HEK293 (cell line): ENCODE measurements around the gene CHCHD1.

Experiments
- BCL11B ChIP-seq: fragments of 450-650 bp; formaldehyde crosslinking; IDR thresholded peaks from 2 replicates; pipeline ENCODE4 v1.5.1; 2016; ENCODE audit warnings: low read depth, missing biosample characterization, missing genetic modification characterization
- ELK4 ChIP-seq: IDR thresholded peaks from 2 replicates; pipeline ENCODE4 v1.6.1; 2011; ENCODE audit warnings: mild to moderate bottlenecking, low read depth, low read length, borderline replicate concordance
- FEZF1 ChIP-seq: fragments of 450-650 bp; formaldehyde crosslinking; IDR thresholded peaks from 2 replicates; pipeline ENCODE4 v1.5.1; 2016; ENCODE audit warnings: missing biosample characterization, missing genetic modification characterization
- GLI2 ChIP-seq: fragments of 450-650 bp; formaldehyde crosslinking; IDR thresholded peaks from 2 replicates; pipeline ENCODE4; 2017; ENCODE audit warnings: missing biosample characterization, missing genetic modification characterization, low read depth, borderline replicate concordance
- KLF16 ChIP-seq: fragments of 450-650 bp; formaldehyde crosslinking; IDR thresholded peaks from 2 replicates; pipeline ENCODE4 v1.5.1; 2017; ENCODE audit warnings: missing biosample characterization, missing genetic modification characterization
- KLF17 ChIP-seq: fragments of 450-650 bp; formaldehyde crosslinking; IDR thresholded peaks from 2 replicates; pipeline ENCODE4 v1.5.1; 2016; ENCODE audit warnings: missing biosample characterization, missing genetic modification characterization
- KLF8 ChIP-seq: fragments of 450-650 bp; formaldehyde crosslinking; IDR thresholded peaks from 2 replicates; pipeline ENCODE4 v1.5.1; 2016; ENCODE audit warnings: missing biosample characterization, missing genetic modification characterization
- MZF1 ChIP-seq: fragments of 450-650 bp; formaldehyde crosslinking; IDR thresholded peaks from 2 replicates; pipeline ENCODE4 v1.5.1; 2017; ENCODE audit warnings: missing biosample characterization, missing genetic modification characterization, borderline replicate concordance
- RBAK ChIP-seq: fragments of 450-650 bp; formaldehyde crosslinking; IDR thresholded peaks from 2 replicates; pipeline ENCODE4 v1.5.1; 2016; ENCODE audit warnings: missing biosample characterization, missing genetic modification characterization
- REPIN1 ChIP-seq: fragments of 450-650 bp; formaldehyde crosslinking; IDR thresholded peaks from 2 replicates; pipeline ENCODE4 v1.5.1; 2017; ENCODE audit warnings: missing biosample characterization, missing genetic modification characterization, low read depth
- REST ChIP-seq: fragments of 450-650 bp; formaldehyde crosslinking; IDR thresholded peaks from 2 replicates; pipeline ENCODE4 v1.5.1; 2016; ENCODE audit warnings: missing biosample characterization, missing genetic modification characterization
- ZBTB10 ChIP-seq: fragments of 450-650 bp; formaldehyde crosslinking; IDR thresholded peaks from 2 replicates; pipeline ENCODE4 v1.5.1; 2016; ENCODE audit warnings: missing biosample characterization, missing genetic modification characterization
- ZFP37 ChIP-seq: fragments of 450-650 bp; formaldehyde crosslinking; IDR thresholded peaks from 2 replicates; pipeline ENCODE4 v1.5.1; 2016; ENCODE audit warnings: missing biosample characterization, missing genetic modification characterization
- ZNF133 ChIP-seq: fragments of 450-650 bp; formaldehyde crosslinking; IDR thresholded peaks from 2 replicates; pipeline ENCODE4 v1.5.1; 2016; ENCODE audit warnings: missing biosample characterization, missing genetic modification characterization
- ZNF19 ChIP-seq: fragments of 450-650 bp; formaldehyde crosslinking; IDR thresholded peaks from 2 replicates; pipeline ENCODE4; 2016; ENCODE audit warnings: missing biosample characterization, missing genetic modification characterization, low read depth
- ZNF24 ChIP-seq: fragments of 450-650 bp; formaldehyde crosslinking; IDR thresholded peaks from 2 replicates; pipeline ENCODE4 v1.5.1; 2016; ENCODE audit warnings: missing biosample characterization, missing genetic modification characterization
- ZNF280D ChIP-seq: fragments of 450-650 bp; formaldehyde crosslinking; IDR thresholded peaks from 2 replicates; pipeline ENCODE4 v1.5.1; 2016; ENCODE audit warnings: missing biosample characterization, missing genetic modification characterization
- ZNF510 ChIP-seq: fragments of 450-650 bp; formaldehyde crosslinking; IDR thresholded peaks from 2 replicates; pipeline ENCODE4 v1.5.1; 2018; ENCODE audit warnings: mild to moderate bottlenecking, missing genetic modification characterization, missing biosample characterization; ENCODE audit not compliant: insufficient replicate concordance
- ZNF514 ChIP-seq: fragments of 450-650 bp; formaldehyde crosslinking; IDR thresholded peaks from 2 replicates; pipeline ENCODE4 v1.5.1; 2016; ENCODE audit warnings: missing biosample characterization, missing genetic modification characterization
- ZNF518A ChIP-seq: fragments of 450-650 bp; formaldehyde crosslinking; conservative IDR thresholded peaks from 2 replicates; pipeline ENCODE4 v1.5.1; 2016; ENCODE audit warnings: low read depth, missing biosample characterization, missing genetic modification characterization
- ZNF544 ChIP-seq: fragments of 450-650 bp; formaldehyde crosslinking; IDR thresholded peaks from 2 replicates; pipeline ENCODE4 v1.5.0; 2017; ENCODE audit warnings: missing biosample characterization, missing genetic modification characterization
- ZNF785 ChIP-seq: fragments of 450-650 bp; formaldehyde crosslinking; IDR thresholded peaks from 2 replicates; pipeline ENCODE4 v1.5.1; 2016; ENCODE audit warnings: missing biosample characterization, missing genetic modification characterization

Gene CHCHD1

GRCh38 chr10:73743905-73744663 lies 37.8 kb upstream of the CHCHD1 start, which contains the start of gene SEC24C (continued):
- no peak for TF ChIP-seq ZNF280D (tag by site-specific recombination)
- TF ChIP-seq ELK4: no peak; the same call in 1 of the 2 replicates
- TF ChIP-seq ZNF133 (tag by site-specific recombination): no peak
- no peak for TF ChIP-seq MZF1 (tag by site-specific recombination)
- TF ChIP-seq GLI2: no peak
- TF ChIP-seq BCL11B (tag by site-specific recombination): peak; percentile 77
- 0 out of 2 replicates have a peak, but pooled peaks have one; percentile 38 for TF ChIP-seq ZFP37 (tag by site-specific recombination)
- TF ChIP-seq RBAK: no peak
- TF ChIP-seq ZNF518A (tag by site-specific recombination): peak; percentile 98
- no peak for TF ChIP-seq ZNF785 (tag by site-specific recombination)
- no peak for TF ChIP-seq ZNF544
- TF ChIP-seq ZNF19 (tag by site-specific recombination): no peak
- peak; percentile 68 for TF ChIP-seq KLF16 (tag by site-specific recombination)
- TF ChIP-seq REPIN1 (tag by site-specific recombination): no peak
- TF ChIP-seq KLF8: peak; percentile 74
- TF ChIP-seq ZBTB10 (tag by site-specific recombination): peak; percentile 60; the same call in 1 of the 2 replicates
- TF ChIP-seq ZNF514 (tag by site-specific recombination): no peak
- TF ChIP-seq FEZF1: no peak
- TF ChIP-seq REST (tag by site-specific recombination): no peak
- peak; percentile 79 for TF ChIP-seq ZNF24 (tag by site-specific recombination)
- TF ChIP-seq ZNF510 (tag by site-specific recombination): no peak
- TF ChIP-seq KLF17: peak; percentile 70
